ENCODE results near the gene STXBP2. TPM values are rescaled to one million over a fixed set of nuclear protein-coding genes. Genes with fewer than 3 reads are reported as not detected.
A peak's percentile ranks its signal among the peaks of the same experiment; 100 is the strongest.

The STXBP2 gene
- polyA plus RNA-seq, 1 of the 3 experiments (the other 2 are of a cell fraction): 4.7 TPM

DNA sequence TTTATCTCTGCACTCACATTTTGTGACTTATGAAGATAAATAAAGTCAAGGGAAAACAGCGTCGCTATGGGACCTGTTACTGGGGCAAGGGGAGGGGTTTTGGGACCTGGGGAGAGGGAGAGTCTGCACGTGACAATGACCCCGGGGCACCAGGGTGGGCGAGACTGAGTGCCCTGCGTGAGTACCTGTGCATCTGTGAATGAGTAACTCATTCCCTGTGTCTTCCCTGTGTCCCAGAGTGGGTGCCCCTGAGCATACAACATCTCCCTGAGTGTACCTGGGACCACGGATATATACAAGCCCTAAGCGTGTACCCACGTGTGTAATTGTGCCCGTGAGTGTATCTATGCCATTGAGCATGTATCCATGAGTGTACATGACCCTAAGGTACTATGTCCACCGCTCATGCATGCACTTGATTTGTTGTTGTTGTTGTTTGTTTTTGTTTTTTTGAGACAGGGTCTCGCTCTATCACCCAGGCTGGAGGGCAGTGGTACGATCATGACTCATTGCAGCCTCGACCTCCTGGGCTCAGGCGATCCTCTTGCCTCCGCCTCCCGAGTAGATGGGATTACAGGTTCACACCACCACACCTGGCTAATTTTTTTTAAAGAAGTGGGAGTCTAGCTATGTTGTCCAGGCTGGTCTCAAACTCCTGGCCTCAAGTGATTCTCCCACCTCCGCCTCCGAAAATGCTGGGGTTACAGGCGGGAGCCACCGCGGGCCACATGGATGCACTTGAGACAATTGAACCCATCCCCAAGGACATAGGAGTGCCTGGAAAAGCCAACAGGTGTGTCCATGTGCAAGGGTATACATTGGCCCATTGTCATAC, 43.1 kb downstream of the STXBP2 start:
- Histone ChIP-seq H3K79me2 (ENCODE audit: insufficient read depth) (peaks cover 14% of the 10 kb centered on the region), H3K4me2 (peak overlapping the region; percentile 97; the same call in 1 of the 2 replicates), H3K9ac (no peak overlapping the region), H3K27me3 (ENCODE audit: insufficient read depth) (peaks cover 36% of the 10 kb centered on the region), H3K9me2 (no peaks in the 10 kb centered on the region), H3F3A (replicated peaks; ENCODE audit: insufficient read depth) (no peaks in the 10 kb centered on the region), H3K27ac (ENCODE audit: low read depth in 2 of 2, low read length in 1 of 2) (no peak overlapping the region), H3K9me3 (no peaks in the 10 kb centered on the region), H2AFZ (ENCODE audit: low read depth) (no peak overlapping the region; the same call in 1 of the 2 replicates), H3K36me3 (replicated peaks in 1 of 2; ENCODE audit: control insufficient read depth in 1 of 2, insufficient read depth in 2 of 2, low read length in 1 of 2) (peaks cover 5 to 6% of the 10 kb centered on the region in 2 experiments), H4K20me1 (ENCODE audit: insufficient read depth) (no peaks in the 10 kb centered on the region), H3K4me3 (ENCODE audit: low read depth in 2 of 2, low read length in 1 of 2) (peak overlapping the region; percentile 87 to 92), H3K4me1 (ENCODE audit: control insufficient read depth in 1 of 2, insufficient read depth in 2 of 2, low read depth in 1 of 2, low read length in 1 of 2) (peaks cover 0 to 13% of the 10 kb centered on the region in 2 experiments; a peak in 1 of 4 replicates)
- POLR2A ChIA-PET: interaction anchor here (1.2 kb wide), 1 partner anchor 112 kb away, joined by 8 read pairs; no protein-coding TSS in a partner anchor
- CTCF ChIA-PET: interaction anchor here (0.7 to 8.2 kb wide), 41 partner anchors 8 to 578 kb away, joined by 3 to 171 read pairs (median 5); partner anchors contain the start of genes CAMSAP3 and STXBP2
- WGBS (ENCODE audit: low lambda C conversion rate): 23% methylated on average over 22 of the region's 22 CpGs
- DNase-seq: no peak
- TF ChIP-seq FOXM1 (IDR thresholded peaks at IDR 0.05; ENCODE audit: low read depth): no peak

DNA sequence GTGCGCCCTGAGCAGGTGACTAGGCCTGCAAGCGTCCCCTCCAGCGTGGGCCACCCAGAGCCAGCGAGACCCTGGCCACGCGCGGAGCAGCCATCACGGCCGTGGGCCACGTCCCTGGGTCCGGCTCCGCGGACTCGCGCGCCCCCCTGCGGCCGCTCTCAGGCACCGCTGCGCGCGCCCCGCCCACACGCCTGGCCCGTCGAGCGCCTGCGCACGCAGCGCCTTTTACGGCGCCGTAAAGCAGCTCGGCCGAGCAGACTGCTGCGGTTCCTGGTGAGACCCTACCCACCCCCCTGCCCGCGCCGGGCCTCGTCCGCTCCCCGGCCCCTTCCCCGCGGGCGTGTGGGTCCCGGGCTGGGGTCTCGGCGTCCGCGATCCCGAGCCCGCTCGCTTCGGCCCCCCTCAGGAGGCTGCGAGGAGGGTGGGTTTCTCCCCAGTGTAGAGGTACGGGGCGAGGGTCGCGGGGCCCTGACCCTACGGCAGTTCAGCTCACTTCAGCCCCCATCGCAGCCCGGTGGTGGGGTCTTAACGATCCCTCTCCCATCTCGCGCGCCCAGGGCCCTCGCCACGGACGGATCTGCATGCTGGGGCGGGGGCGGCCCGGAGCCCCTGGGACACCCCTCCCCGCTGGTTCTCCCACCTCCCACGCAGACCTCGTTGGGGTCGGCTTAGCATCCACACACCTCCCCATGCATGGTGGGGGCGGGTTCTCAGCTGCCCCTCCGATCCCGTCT, 43.9 kb downstream of the STXBP2 start, which contains the start of gene TRAPPC5:
TRAPPC5 (plus strand) TSS at position 228 of the 734 bp plus-strand sequence. CDS start 1,421 bp downstream, outside the sequence.
- Histone ChIP-seq H3K9ac (peak within 1 kb of the TSS; percentile 93), H3F3A (replicated peaks; ENCODE audit: insufficient read depth) (no peaks in the 10 kb centered on the region), H4K20me1 (ENCODE audit: insufficient read depth) (no peaks in the 10 kb centered on the region), H3K9me3 (no peaks in the 10 kb centered on the region), H3K4me2 (peak within 1 kb of the TSS; percentile 97), H3K27me3 (ENCODE audit: insufficient read depth) (peaks cover 28% of the 10 kb centered on the region), H3K79me2 (ENCODE audit: insufficient read depth) (peaks cover 14% of the 10 kb centered on the region), H3K4me1 (ENCODE audit: control insufficient read depth in 1 of 2, insufficient read depth in 2 of 2, low read depth in 1 of 2, low read length in 1 of 2) (peaks cover 0 to 13% of the 10 kb centered on the region in 2 experiments; a peak in 1 of 4 replicates), H3K9me2 (no peaks in the 10 kb centered on the region), H3K4me3 (ENCODE audit: low read depth in 2 of 2, low read length in 1 of 2) (peak within 1 kb of the TSS; percentile 87 to 92), H3K36me3 (replicated peaks in 1 of 2; ENCODE audit: control insufficient read depth in 1 of 2, insufficient read depth in 2 of 2, low read length in 1 of 2) (peaks cover 5 to 6% of the 10 kb centered on the region in 2 experiments), H3K27ac (ENCODE audit: low read depth in 2 of 2, low read length in 1 of 2) (peak within 1 kb of the TSS in 1 of 2 experiments; percentile 72; a peak in 1 of 4 replicates), H2AFZ (ENCODE audit: low read depth) (peak within 1 kb of the TSS; percentile 97; the same call in 1 of the 2 replicates)
- peak; percentile 10; the same call in 1 of the 2 replicates for TF ChIP-seq TAF1 (IDR thresholded peaks at IDR 0.05; ENCODE audit: borderline replicate concordance, low read depth, low read length)
- peak; percentile 82 for TF ChIP-seq RAD21 (IDR thresholded peaks at IDR 0.05; ENCODE audit: low read length)
- TF ChIP-seq CHD2 (IDR thresholded peaks at IDR 0.05; ENCODE audit: low read length, partially characterized antibody): peak; percentile 17
- TF ChIP-seq, protein P1, sequence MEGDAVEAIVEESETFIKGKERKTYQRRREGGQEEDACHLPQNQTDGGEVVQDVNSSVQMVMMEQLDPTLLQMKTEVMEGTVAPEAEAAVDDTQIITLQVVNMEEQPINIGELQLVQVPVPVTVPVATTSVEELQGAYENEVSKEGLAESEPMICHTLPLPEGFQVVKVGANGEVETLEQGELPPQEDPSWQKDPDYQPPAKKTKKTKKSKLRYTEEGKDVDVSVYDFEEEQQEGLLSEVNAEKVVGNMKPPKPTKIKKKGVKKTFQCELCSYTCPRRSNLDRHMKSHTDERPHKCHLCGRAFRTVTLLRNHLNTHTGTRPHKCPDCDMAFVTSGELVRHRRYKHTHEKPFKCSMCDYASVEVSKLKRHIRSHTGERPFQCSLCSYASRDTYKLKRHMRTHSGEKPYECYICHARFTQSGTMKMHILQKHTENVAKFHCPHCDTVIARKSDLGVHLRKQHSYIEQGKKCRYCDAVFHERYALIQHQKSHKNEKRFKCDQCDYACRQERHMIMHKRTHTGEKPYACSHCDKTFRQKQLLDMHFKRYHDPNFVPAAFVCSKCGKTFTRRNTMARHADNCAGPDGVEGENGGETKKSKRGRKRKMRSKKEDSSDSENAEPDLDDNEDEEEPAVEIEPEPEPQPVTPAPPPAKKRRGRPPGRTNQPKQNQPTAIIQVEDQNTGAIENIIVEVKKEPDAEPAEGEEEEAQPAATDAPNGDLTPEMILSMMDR (IDR thresholded peaks at IDR 0.05): peak; percentile 87
- TF ChIP-seq, protein P2, sequence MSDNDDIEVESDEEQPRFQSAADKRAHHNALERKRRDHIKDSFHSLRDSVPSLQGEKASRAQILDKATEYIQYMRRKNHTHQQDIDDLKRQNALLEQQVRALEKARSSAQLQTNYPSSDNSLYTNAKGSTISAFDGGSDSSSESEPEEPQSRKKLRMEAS (IDR thresholded peaks at IDR 0.05; ENCODE audit: low read depth): no peak
- peak; percentile 64; the same call in 1 of the 2 replicates for TF ChIP-seq RCOR1 (IDR thresholded peaks at IDR 0.05; ENCODE audit: low read length)
- peak; percentile 93 for TF ChIP-seq NRF1 (IDR thresholded peaks at IDR 0.05; ENCODE audit: low read depth, low read length)
- TF ChIP-seq POLR2AphosphoS5 (IDR thresholded peaks at IDR 0.05; ENCODE audit: low read depth, low read length): peak; percentile 54
- TF ChIP-seq SMC3 (IDR thresholded peaks at IDR 0.05; ENCODE audit: low read depth, low read length): peak; percentile 79
- TF ChIP-seq RXRA (IDR thresholded peaks at IDR 0.05; ENCODE audit: borderline replicate concordance, low read depth): no peak
- peak; percentile 98 for DNase-seq
- 4% methylated on average over 12 of the region's 79 CpGs for WGBS (ENCODE audit: low lambda C conversion rate)
- ChIA-PET CTCF (interaction anchor here (0.6 to 8.2 kb wide), 78 partner anchors 9 to 600 kb away, joined by 3 to 171 read pairs (median 5); partner anchors contain the start of genes CAMSAP3, CLEC4M, PCP2 and PET100), POLR2A (interaction anchor here (0.6 to 1.2 kb wide), 4 partner anchors 45 to 155 kb away, joined by 3 to 8 read pairs (median 3); partner anchors contain the start of genes PET100 and XAB2)
